ENCODE results near the gene ANKRD63.
A peak's percentile ranks its signal among the peaks of the same experiment; 100 is the strongest.

The ANKRD63 gene

DNA sequence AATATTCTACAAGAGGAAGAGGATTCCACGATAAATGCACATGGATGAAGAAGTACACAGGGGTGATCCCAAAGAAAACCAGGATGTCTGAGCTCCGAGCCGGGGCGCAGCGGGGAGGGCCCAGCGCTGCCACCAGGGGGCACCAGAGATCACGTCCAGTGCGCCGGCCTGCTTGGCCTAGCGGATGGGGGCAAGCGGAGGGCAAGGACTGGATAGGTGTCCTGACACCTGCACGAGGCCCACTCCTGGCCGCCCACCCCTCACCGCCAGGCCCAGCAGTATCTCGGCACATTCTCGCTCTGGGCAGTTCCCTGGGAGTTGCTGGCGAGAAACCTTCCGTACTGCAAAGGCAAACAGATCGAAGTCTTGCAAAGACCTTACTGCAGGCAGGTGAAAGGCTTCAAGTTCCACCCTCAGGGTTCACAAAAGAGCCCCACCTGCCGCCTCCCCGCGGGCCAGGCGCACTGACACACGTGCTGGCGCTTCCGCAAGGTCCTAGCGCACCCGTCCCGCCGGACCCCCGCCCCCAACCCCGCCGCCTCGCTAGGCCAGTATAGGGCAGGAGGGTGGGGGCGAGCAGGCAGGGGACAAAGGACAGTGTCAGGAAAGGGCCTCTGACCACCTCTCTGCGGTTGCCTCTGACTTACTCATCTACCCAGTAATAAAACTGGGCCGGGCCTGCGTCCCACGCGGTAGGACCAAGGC is 3.3 kb downstream of the ANKRD63 start:
- no peak for DNase-seq (ENCODE audit: low read depth)

- no peak for DNase-seq (ENCODE audit: low read depth)
Observed at GRCh38 chr15:40278026-40278425, 4.8 kb downstream of the ANKRD63 start.

- no peak for DNase-seq (ENCODE audit: low read depth)
Observed at GRCh38 chr15:40277471-40277870, 5.4 kb downstream of the ANKRD63 start.

GRCh38 chr15:40276927-40277326 is 5.9 kb downstream of the ANKRD63 start:
- no peak for DNase-seq (ENCODE audit: low read depth)

DNA sequence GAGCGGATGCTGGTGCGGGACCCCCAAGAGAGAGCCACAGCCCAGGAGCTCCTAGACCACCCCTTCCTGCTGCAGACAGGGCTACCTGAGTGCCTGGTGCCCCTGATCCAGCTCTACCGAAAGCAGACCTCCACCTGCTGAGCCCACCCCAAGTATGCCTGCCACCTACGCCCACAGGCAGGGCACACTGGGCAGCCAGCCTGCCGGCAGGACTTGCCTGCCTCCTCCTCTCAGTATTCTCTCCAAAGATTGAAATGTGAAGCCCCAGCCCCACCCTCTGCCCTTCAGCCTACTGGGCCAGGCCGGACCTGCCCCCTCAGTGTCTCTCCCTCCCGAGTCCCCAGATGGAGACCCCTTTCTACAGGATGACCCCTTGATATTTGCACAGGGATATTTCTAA is 6.9 kb downstream of the ANKRD63 start:
- no peak for DNase-seq (ENCODE audit: low read depth)

GRCh38 chr15:40275523-40275922 is 7.3 kb downstream of the ANKRD63 start:
- no peak for DNase-seq (ENCODE audit: low read depth)

DNA sequence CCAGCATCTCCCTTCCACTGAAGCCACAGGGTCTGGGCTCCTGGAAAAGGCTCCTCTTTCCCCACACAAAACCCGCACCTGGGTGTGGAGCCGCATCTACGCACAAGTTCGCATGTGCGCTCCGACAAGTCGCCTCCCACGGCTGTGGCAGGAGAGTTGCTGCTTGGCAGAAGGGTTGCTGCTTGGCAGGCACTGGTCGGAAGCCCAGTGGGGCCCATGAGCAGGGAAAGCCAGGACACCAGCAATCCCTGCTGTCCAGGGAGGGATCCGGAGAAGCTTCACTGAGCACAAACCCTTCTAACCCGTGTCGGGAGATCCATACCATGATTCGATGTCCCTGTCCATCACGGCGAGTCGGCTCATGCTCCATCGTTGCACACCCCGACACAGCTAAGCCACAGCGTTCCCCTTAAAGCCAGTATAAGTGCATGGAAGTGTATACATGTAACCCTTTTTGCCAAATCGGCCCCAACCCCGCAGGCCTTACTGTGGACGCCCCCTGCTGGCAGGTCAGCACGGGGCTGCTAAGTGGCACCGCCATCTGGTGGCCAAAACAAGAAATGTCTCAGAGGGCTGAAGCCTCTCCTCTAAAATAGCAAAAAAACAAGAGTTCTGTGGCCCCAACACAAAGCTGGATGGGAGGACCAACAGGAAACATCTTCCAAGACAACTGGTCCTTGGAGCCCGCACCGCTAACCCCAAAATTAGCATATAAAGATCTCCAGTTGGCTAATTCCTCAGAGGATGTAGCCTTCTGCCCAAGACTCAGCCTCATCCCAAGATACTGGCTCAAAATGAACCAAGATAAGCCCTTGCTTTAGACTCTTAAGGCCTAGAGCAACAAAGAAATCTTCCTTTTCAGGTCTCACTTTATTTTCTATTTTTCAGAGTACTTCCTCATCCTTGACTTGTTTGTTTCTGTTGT is 8.3 kb downstream of the ANKRD63 start:
- DNase-seq (ENCODE audit: low read depth), result peak; percentile 40

DNA sequence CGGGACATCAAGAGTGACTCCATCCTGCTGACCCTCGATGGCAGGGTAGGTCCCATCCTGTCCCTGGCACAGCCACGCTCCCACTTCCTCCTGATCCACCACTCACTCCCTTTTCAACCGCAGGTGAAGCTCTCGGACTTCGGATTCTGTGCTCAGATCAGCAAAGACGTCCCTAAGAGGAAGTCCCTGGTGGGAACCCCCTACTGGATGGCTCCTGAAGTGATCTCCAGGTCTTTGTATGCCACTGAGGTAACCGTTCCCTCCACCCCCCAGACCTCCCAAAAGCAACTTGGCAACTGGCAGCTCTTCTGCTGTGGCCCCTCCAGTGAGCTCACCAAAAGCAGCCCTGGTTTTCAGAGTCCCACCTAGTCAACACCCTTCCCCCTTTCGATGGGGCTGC is 9.4 kb downstream of the ANKRD63 start:
- DNase-seq (ENCODE audit: low read depth), result no peak

- no peak for DNase-seq (ENCODE audit: low read depth)
Observed at GRCh38 chr15:40272485-40273056, 10.3 kb downstream of the ANKRD63 start.

GRCh38 chr15:40271685-40272484 is 11.0 kb downstream of the ANKRD63 start:
- DNase-seq (ENCODE audit: low read depth), result no peak

DNA sequence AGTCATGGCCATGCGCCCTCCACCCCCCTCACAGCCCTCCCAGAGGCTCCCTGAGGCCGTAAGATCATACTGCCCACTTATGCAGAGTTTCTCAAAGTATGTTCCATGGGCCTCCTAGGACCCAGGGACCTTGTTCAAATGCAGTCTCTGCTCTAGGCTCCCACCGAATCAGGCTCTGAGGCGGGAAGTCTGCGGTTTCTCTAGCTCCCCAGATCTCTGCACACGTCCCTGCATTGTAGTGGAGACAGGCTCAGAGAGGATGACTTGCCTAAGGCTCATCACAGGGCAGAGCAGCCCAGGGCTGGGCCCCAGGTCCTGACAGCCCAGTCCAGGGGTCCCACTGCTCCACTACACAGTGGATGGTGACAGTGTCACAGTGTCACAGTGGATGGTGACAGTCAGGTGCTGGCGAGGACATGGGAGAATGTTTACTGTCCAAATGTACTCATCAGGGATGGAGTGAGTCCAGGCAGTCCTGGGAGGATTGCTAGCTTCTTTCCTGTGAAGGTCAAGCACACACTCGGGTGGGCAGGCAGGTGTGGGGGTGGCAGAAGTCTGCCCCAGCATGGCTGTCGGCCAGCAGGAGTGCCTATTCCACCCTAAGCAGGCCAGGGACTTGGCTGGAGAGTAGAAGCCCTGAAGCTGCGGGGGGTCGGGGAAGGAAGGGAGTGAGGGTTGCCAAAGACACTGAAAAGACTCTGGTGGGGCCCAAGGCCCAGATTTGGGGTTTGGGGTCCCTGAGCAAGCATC is 12.4 kb downstream of the ANKRD63 start:
- no peak for DNase-seq (ENCODE audit: low read depth)

- no peak for DNase-seq (ENCODE audit: low read depth)
Observed at GRCh38 chr15:40269604-40270003, 13.3 kb downstream of the ANKRD63 start.

DNA sequence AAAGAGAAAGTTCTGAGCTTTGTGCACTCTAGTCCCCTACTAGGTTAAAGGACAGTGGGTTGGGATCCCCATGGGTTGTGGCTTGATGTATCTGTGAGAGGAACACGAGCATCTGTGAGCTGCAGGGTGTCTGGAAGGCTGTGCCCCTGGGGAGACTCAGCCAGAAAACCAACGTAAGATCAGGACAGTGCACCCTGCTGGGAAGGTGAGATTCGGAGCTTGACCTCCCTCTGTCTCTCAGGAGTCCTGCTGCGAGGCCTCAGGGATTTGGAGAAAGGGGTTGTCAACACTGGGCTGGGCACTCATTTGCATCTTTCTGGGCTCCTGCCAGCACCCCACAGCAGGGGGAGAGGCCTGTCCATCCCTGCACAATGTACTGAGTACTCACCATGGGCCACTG is 15.2 kb downstream of the ANKRD63 start:
- DNase-seq (ENCODE audit: low read depth), result no peak

- DNase-seq (ENCODE audit: low read depth), result peak; percentile 68
Observed at GRCh38 chr15:40266828-40267304, 16.0 kb downstream of the ANKRD63 start.

DNA sequence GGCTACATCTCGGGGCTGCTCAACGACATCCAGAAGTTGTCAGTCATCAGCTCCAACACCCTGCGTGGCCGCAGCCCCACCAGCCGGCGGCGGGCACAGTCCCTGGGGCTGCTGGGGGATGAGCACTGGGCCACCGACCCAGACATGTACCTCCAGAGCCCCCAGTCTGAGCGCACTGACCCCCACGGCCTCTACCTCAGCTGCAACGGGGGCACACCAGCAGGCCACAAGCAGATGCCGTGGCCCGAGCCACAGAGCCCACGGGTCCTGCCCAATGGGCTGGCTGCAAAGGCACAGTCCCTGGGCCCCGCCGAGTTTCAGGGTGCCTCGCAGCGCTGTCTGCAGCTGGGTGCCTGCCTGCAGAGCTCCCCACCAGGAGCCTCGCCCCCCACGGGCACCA is 17.0 kb downstream of the ANKRD63 start:
- no peak for DNase-seq (ENCODE audit: low read depth)

DNA sequence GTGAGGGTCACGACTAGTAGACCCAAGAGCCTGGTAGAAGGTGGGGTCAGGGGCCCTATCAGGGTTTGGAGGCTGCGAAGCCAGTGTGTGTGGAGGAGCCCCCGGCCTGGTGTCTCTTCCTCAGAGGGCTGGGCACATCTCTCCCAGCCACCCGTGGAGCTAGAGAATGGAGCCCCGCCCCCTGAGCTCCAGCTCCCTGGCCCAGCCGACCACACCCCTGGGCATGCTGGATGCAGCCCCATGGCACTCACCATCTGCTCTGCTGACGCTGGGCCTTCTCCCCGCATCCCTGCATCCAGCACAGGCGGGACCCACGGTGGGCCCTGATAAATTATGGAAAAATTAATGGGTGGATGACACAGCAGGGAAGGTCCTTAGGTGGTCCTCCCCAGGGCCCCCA is 17.5 kb downstream of the ANKRD63 start:
- no peak for DNase-seq (ENCODE audit: low read depth)

DNA sequence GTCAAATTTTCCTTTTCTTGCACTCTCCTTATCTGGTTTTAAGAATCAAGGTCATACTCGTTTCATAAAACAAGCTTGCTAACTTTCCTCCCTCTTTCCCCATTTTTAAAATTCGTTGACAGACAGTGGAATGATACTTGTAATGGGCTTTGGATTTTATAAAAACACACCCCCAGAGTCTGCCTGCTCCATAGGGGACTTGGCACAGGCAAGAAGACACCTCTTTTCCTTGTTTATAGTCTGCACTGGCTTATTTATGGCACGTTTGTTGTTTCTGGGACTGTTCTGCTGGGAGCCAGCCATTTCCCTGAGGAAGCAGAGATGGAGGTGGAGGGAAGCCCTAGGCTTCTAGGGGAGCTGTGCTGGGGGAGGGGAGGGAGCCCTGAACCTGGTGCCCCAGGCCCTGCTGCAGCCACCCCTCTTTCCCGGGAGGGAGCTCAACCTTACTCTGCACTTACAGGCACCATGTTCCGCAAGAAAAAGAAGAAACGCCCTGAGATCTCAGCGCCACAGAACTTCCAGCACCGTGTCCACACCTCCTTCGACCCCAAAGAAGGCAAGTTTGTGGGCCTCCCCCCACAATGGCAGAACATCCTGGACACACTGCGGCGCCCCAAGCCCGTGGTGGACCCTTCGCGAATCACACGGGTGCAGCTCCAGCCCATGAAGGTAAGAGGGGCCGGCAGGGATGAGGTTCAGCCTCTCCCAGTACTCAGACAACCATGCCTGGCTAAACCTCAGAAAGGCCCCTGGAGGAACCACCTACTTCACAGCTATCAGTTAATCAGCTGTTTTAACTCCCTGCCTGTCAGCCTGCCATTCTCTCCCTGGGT is 18.3 kb downstream of the ANKRD63 start:
- DNase-seq (ENCODE audit: low read depth), result no peak

DNA sequence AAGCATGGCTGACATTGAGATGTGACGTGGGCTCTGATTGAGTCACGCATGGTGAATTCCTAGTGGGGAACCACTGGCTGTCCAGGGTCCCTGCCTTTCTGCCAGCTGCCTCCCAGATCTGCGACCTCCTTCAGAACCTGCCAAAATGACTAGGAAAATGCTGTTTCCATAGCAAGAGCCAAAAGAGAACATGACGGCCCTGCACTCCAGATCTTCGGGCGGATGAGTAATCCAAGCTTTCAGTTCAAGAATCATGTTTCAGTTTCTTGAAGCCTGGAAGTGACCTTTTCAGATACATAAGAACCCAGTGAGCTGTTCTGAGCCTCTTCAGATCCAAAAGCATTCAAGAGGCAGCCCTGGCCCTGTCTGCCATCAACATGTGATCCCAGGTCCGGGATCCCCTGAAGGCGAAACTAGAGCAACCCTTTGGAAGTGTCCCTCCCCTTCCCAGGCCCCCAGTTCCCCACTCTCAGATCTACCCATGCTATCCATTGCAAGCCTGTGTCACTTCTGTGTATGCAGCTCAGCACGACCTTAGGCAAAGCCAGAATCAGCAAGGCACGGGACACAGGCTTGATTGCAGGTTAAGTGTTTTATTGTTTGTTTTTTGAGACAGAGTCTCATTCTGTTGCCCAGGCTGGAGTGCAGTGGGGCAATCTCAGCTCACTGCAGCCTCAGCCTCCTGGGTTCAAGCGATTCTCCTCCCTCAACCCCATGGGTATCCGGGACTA is 19.7 kb downstream of the ANKRD63 start:
- DNase-seq (ENCODE audit: low read depth), result no peak

DNA sequence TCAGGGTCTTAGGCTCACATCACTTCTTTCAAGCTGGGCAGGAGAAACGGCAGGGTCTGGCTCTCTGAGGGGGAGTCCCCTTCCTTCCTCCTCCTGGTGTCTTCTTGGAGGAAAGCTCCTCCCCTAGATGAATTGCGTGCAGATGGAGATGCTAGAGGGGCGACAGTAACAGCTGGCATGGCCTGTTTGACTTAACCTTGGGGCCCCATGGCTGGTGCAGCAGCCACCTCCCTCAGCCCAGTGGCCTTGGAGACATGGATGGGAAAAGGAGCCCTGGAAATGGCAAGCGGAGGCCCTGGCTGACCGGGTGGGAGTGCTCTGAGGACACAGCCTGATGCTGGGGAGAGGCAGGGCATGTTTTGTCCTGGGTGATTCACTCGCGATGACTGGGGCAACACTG is 23.8 kb downstream of the ANKRD63 start:
- no peak for DNase-seq (ENCODE audit: low read depth)

DNA sequence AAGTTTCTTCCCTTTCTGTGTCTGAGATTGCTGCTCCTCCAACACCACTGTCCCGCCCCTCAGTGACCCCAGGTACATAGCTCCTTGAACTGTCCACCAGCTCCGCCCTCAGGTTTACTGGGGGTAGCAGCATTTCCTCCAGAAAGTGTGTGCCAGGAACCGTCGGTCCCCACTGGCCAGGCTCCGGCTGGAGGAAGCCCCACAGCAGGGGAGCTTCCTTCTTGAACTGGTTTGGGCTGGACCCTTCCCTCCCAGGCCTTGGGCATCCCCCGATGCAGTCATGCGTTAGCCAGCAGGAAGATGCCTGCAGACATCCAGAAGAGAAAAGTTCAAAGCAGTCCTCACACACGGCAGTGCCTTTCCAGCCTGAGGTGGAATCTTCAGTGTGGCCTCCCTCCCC is 24.3 kb downstream of the ANKRD63 start:
- no peak for DNase-seq (ENCODE audit: low read depth)
